Kidney capillary endothelial cell (primary cell): ENCODE data around the gene HS1BP3.

ENCODE experiments used
- DNase-seq: peaks from one replicate; pipeline ENCODE4 v3.0.0-alpha.2; 2018; ENCODE audit warnings: low spot score

The HS1BP3 gene

DNA sequence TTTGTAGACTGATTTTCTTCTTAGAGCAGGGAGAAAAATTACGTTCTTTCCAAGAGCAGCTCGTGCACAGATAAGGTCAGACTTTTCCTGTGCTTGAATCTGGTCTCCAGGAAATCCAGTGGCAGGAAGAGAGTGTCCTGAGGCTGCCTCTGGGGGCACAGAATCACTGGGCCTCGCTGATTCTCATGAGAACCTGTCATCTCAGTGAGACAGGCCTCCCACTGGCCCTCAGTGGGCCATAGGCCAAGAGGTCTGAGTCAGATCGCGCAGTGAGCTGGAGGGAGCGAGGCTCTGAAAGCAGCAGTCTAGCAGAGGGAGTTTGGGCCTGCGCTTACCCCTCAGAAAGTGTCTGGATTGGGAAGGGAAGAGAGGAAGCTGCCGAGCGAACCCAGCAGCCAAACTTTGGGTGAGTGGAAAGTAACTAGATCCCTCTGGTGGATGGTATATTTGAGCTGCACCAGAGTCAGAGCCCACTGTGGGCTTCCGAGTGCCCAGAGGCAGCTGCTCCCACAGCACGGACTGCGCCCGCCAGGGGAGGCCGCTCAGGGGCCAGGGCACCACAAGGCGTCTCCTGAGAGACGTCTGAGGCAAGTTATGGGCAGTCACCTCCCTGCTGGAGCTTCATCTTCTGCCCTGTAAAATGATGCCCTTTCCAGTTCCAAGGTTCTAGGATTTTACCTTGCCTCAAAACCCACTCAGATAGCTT is 24.2 kb upstream of the HS1BP3 start:
- DNase-seq, result peak; percentile 87

DNA sequence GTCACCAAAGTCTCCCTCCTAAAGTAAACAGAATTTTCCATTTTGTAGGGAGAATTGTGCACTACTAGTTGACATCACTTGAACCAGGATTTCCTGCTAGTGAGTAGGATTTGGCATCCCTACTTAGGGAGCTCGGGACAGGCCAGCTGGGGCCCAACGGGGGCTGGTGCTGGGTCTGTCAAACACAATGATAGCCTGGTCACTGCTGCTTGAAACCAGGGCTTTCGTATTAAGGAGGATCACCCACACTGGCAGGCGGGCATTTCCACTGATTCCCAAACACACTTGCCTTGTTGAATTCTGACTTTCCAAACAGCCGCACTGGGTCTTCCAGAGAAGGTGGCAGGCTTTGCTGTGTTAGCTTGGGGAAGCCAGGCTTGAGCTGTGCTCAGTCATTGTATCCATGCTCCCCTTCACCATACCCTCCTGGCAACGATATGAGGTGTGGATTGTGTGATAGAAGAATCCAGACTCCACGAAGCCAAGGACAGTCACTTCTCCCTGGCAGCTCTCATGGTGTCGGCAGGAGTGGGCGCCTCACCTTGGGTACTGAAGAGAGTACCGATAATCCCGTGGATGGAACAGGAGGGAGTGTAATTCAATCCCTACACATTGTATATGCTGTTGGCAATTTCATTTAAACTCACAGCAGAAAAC is 23.5 kb upstream of the HS1BP3 start:
- DNase-seq, result no peak

DNA sequence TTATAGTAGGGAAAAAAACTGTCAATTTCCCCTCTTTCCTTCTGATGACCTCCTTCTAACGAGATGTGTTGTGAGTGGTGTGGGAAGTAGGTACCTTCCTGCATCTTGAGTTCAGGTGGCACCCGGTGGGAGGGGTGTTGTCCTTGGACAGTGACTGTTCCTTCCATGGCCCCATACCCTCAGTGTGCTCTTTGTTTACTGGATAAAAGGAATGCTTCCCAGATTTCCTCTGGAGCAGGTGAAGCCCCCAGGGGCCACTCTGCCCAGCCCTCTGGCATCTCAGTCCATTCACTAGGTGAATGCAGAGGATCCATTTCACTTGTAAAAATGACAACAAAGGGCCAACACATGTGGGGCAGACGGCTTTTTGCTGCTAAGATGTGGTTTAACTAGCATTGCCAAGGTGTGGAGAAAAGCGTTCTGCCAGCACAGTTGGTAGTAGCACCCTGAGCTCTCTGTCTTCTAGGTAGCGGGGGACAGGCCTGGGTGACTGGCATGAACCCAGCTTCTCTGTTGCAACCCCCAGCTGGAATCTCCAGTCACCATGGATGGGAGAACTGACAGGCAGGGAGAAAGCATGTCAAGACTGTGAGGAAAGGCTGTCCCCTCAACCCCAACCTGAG is 22.9 kb upstream of the HS1BP3 start:
- no peak for DNase-seq

DNA sequence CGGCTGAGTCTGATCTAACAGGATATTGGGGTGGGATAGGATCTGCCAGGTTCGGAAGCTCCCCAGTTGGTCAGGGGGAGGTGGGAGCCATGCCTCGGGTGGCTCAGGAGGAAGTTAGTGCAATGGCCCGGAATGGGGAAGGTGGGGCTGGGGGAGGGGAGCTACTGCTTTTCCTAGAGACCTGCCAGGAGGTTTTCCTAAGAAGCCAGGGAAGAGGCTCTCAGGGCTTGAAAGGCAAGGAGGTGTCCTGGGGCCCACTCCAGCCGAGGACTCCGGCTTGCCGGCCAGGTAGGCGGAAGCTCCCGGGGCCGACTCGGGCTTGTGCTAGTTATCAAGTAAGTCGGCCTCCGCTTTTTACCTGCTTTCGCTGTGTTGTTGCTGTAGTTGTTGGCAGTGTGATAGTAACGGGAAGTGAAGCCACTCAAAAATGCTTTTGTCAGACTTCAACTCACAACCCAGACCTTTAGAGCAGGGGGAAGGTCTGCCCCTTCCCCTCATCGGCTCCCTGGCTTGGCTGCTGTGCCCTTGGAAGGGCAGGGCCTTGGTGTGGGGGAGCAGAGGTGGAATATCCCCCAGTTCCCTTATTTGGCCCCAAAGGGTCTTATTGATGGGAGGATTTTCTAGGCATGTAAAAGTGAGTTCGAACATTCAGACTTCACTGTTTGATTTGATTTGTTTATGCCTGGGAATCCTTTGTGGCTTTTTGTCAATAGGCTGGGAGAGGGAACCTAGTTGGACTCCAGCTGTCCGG is 21.5 kb upstream of the HS1BP3 start:
- DNase-seq, result no peak

DNA sequence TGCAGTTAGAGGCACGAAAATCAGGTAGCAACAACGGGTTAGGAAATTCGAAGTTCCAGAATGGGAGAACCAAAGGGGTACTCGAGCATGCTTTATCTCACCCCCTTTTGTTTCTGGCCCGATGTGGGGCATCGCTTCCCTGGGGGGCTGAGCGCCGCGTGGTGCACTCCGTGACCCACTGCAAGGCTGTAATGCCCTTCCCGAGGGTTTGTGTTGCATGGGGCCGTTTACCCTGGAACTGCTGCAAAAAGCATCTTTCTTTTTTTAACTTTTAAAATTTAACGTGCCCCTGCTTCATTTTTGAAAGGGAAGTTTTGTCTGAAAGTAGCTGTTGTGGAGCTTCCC is 20.8 kb upstream of the HS1BP3 start:
- DNase-seq, result no peak

DNA sequence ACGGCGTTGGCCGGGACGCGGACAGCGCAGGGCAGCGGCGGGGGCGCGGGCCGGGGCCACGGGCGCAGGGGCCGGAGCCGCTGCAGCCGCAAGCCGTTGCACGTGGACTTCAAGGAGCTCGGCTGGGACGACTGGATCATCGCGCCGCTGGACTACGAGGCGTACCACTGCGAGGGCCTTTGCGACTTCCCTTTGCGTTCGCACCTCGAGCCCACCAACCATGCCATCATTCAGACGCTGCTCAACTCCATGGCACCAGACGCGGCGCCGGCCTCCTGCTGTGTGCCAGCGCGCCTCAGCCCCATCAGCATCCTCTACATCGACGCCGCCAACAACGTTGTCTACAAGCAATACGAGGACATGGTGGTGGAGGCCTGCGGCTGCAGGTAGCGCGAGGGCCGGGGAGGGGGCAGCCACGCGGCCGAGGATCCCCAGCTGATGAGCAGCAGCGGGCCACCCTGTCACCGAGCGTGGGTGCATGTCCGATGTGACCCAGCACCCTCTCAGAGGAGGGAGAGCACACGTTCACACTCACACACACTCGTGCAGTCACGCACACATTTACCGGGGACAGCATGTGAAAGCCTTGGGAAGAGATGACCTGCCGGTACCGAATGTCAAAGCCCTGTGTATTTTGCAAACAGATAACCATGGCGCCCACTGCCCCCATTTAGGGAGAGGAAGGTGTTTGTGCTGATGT is 20.3 kb upstream of the HS1BP3 start:
- DNase-seq, result no peak

DNA sequence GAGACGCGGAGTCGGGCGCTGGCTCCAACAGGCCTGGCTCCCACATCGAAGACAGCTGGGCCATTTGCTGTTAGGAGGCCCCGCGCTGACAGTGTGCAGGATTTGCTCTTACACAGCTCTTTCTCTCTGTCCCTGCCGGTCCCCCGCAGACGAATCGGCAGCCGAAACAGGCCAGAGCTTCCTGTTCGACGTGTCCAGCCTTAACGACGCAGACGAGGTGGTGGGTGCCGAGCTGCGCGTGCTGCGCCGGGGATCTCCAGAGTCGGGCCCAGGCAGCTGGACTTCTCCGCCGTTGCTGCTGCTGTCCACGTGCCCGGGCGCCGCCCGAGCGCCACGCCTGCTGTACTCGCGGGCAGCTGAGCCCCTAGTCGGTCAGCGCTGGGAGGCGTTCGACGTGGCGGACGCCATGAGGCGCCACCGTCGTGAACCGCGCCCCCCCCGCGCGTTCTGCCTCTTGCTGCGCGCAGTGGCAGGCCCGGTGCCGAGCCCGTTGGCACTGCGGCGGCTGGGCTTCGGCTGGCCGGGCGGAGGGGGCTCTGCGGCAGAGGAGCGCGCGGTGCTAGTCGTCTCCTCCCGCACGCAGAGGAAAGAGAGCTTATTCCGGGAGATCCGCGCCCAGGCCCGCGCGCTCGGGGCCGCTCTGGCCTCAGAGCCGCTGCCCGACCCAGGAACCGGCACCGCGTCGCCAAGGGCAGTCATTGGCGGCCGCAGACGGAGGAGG is 19.6 kb upstream of the HS1BP3 start:
- no peak for DNase-seq

DNA sequence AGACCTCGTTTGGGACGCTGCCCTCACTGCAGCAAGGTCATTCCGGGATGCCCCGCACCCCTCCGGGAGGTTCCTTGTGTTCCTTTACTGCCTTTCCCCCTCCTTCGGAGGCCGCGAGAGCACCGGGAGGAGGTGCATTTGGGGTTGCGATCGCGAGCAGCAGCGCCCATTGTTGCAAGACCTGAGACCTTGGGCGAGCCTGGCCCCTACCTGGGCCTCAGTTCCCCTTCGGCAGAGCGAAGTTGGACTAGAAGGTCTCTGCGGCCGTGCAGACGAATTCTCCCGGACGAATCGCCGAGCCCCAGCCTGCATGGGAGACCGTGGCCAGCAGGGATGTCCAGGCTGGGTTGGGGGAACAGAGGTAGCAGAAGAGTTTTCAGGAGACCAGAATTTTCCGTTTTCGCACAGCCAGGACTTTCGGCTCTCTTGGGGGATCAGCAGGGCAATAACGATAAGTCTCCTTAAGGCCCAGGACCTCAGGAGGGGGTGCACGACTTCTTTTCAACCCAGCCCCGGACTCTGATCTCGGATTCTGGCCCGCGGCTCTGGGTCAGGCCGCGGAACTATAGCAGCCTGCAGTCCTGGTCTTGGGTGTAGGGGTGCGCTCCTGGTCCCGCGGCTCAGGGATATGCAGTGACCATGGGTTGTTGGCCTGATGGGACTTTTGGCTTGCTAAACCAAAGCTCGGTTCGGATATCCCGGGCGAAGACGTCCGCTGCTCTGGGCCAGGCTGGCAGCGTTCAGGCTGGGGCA is 18.8 kb upstream of the HS1BP3 start:
- DNase-seq, result no peak

DNA sequence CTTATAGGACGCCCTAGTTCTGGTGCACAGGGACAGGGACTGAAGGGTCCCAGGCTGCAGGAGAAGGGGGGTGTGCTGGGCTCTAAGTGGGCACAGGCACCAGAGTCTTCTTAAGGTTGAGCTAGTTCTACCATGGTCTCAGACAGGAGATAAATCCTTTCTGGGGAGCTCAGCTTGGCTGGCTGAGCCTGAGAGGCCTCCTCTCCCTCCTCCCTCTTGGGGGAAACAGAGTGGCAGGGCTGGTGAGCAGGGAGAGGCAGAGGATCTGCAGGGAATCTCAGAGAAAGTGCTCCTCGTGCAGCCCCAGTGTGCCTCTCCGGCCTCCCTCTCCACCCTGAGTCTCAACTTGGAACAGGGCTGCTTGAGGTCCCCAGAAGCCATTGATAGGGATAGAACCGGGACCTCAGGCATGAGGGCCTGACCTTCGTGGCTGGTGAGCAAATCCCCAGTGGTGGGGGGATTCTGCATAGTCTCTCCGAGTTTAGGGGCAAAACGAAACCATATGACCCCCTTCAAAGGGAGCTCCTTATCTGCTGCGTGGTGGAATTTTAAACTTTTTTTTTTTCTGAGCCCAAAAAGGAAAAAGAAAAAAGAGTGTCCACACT is 18.1 kb upstream of the HS1BP3 start:
- no peak for DNase-seq

DNA sequence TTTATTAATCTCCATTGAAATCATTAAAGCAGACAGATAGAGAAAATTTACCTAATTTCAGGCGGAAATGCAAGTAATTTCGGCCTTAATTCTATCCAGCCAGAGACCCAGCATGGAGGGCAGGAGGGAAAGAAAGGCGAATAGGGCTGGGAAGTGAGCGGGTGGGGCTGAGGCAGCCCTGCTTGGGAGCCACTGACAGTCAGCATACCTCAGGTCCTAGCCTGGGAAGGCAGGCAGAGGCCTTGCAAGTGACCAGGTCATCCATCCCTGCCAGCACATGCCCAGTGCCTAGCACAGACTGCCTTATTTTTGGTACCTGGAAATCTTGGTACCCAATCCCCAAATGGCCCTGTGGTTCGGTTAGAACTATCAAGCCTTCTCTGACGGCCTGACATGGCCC is 17.6 kb upstream of the HS1BP3 start:
- no peak for DNase-seq

DNA sequence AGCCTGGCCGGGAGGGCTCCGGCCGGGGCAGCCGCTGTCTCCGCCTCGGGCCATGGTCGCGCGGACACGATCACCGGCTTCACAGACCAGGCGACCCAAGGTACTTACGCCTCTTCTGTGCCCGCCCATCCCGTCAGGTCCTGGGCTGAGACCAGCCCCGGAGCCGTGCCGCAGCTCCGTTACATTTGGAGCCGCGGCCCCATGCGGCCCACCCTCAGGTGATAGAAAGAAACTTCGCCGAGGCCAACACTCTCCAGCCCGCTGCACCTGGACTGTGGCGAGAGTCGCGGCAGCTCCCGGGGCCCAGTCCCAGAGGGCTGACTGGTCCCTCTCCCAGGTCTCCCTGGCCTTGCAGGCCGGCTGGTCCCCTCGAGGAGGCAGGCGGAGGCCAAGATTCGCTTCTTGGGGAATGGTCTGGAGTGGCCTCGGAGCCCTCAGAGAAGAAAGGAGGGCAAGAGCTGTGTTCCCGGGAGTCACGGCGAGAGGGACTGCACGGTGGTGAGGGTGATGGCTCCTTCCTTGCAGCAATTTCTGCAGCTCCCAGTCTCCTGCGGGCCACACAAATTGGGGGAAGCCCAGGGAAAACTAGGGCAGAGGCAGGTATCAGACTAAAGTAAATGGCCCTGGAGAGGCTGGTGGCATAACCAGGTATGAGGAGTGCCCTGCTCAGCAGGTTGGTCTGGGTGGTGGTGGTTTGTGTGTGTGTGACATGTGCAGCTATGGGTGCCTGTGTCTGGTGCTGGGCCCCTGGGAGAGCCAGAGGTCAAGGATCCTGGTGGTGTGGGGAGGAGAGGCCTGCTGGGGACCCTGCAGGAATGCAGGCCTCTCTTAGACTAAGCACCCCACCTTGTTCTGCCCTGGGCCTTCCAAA is 16.9 kb upstream of the HS1BP3 start:
- DNase-seq, result no peak

DNA sequence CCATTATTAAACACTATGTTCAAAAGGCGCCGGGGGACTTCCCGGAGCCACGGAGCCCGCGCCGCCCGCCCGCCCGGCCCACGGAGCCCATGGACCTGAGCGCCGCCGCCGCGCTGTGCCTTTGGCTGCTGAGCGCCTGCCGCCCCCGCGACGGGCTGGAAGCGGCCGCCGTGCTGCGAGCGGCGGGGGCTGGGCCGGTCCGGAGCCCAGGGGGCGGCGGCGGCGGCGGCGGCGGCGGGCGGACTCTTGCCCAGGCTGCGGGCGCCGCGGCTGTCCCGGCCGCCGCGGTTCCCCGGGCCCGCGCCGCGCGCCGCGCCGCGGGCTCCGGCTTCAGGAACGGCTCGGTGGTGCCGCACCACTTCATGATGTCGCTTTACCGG is 16.2 kb upstream of the HS1BP3 start:
- DNase-seq, result no peak

DNA sequence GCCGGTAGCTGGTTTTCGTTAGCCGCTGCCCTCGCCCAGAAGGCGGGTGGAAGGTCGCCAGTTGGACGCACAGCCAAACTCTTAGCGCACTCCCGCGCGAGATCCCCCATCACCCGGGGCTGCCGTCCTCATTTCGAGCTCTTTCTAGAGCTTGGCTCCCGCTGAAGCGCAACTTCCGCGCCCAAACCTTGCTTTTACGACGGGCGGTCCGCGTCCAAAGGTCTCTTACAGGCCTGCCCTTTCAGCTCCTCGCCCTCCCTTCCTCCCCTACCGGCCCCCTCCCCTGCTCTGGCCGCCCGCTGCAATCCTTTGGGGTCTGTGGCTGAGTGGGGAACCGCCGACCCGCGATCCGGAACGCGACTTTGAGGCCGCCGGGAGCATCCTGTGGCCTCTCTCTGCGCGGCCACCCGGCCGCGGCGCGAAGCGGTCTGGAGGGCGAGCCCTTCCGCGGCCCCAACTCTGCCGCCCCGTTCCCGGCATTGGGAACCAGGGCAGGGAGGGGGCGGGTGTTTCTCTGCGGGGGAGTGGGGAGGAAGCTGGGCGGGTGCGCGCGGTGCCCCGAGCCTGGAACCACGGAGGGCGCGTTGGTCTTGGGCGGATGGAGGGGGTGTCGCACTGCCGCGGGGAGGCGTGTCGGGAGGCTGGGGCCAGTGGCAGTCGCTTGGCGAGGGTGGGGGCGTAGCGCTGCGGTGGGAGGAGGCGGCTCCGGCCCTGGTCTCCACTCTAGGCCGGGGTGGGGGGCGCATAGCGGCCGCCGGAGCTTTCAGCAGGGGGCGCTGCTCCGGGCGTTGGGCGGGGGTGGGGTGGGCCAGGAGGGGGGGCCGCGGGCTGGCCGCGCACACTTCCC is 15.6 kb upstream of the HS1BP3 start, which contains the start of gene GDF7:
Gene GDF7 (plus strand): TSS at position 841 of the 847 bp plus-strand sequence. CDS start 96 bp downstream, outside the sequence.
- no peak for DNase-seq

DNA sequence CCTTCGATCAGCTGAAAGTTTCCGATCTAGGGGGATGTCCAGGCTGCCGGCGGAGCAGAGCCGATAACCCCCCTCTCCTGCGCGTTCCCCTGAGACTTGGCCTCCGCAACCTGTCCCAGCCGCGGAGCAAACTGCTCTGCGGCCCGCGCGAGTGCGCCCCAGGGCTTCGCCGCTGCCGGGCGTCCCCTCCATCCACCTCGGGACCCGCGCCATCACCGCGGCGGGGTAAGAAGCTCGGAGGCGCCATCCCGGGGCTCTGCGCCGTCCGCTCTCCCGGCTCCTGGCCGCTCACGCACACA is 15.1 kb upstream of the HS1BP3 start:
- DNase-seq, result no peak

DNA sequence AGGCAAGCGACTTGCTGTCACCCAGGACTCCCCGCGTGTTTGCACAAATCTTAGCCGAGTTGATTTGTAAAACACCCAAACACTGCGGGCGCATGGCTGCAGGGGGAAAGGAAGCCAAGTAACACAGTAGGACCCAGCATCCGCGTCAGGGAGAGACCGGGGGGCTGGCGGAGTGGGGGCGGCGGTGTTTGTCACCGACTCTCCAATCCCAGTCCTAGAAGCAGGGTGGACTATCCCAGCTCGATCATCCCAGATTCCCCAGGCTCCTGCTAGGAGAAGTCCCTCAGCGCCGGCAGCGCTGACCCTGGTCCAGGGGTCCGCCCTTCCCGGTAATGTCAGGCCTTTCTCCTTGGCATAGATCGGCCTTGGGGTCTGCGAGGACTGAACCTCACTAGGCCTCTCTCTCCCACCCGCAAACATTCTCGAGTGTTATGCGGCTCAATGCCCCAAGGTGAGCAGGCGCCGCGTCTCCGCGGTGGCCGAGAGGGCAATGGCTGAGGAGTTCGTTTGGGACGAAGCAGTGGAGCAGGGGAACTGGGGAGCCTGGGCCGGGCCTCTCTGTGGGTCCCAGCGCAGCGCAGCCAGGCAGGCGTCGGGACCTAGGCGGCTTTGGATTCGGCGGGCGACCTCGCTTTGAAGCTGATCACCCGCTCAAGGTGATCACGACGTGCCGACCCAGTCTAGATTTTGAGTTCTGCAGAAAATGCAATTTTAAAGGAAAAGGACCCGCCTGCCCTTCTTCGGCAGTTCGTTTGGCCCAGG is 14.5 kb upstream of the HS1BP3 start:
- DNase-seq, result no peak

DNA sequence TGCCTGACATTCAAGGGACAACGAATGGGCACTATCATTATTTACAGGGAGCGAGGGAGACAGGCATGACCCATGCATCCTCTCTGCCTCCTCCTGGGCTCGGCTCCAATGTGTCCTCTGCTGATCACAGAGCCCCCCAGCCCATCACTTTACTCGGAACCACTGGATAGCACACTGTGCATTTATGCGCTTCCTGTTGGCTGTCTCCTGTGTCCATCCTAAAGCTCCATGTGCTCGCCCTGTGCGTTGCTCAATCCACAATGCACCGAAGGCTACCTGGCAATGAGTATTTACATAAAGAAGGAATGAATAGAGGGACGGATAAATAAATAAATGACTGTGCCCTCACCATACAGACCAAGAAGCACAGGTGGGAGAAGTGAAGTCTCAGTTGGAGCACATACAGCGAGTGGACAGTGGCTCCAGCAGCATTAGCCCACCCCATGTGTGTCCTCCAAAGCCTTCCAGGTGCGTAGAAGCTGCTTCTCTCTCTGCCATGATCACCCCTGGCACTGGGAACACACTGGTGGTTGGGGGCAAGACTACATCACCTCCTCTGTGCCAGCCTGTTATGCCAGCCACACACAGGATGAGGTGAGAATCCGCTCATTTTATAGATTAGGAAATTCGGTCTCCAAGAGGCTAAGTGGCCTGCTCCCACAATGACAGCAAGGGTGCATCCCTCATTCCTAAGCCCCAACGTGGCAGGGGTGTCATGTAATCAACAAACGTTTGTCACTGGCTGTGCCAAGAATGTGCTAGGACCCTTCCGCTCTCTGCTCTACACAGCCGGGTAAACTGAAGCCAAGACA is 13.7 kb upstream of the HS1BP3 start:
- DNase-seq, result no peak

DNA sequence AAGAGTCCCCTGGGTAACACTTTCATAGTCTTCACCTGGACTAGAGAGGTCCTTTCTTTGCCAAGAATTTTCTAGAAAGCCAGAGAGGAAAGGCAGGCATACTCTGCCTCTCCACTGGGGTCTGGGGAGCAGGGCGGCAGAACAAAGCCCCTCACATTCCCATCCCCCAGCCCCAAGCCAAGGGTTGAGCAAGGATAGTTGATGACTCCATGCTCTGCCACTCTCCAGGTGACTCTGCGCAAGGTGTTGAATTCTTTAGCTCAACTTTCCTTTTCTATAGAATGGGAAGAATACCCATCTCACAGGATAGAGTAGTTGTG is 13.1 kb upstream of the HS1BP3 start:
- DNase-seq, result no peak
